Measurements from ENCODE around the gene KDR.

GRCh38 chr4:55116450-55116849 lies 8.9 kb downstream of the KDR start:
- TF ChIP-seq POLR2A (IDR thresholded peaks at IDR 0.05), result no peak
- TF ChIP-seq CTCF (IDR thresholded peaks at IDR 0.05), result no peak
